ENCODE data around the gene SCFD1.
"Not testable (repeated sequence)": the region's sequence is repeated elsewhere in the genome, so short reads cannot be mapped to it uniquely, and the experiment has no call there.

The SCFD1 gene

DNA sequence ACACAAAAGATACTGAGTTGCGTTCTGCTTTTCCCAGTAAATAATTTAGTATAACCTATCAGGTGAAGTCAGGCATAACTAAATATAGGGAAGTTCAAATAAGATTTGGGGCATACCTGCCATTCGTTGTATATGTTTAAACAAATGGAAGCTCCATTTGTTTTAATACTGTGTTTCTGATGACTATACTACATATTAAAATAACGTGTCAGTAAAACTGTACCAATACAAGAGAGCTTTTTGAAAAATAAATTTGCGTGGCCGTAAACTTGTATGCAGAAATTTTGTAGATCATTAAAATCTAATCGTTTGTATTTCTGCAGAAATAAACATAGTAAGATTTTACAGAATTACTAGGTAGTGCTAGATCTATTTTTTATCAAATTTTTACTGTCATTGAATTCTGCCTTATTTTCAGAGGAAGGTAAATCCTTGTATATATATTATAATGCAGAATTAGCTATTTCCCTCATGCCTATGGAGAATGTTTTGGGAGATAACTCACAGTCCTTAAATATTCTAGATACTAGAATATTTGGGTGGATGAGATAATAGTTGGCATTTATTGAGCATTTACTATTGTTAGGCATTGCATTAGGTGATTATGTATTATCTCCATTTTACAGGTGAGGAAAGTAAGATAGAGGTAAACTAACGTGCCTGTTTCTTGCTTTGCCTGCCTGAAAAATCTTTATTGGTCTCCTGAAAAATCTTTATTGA is 1.5 kb downstream of the SCFD1 start:
- peak overlapping the region; percentile 98 for H3K4me3 ChIP-seq (ENCODE audit: low read depth, low read length)
- DNase-seq, result no peak
- H3K4me1 ChIP-seq, result no peaks in the 10 kb centered on the region
- H3K27me3 ChIP-seq, result no peaks in the 10 kb centered on the region
- TF ChIP-seq, protein P1, sequence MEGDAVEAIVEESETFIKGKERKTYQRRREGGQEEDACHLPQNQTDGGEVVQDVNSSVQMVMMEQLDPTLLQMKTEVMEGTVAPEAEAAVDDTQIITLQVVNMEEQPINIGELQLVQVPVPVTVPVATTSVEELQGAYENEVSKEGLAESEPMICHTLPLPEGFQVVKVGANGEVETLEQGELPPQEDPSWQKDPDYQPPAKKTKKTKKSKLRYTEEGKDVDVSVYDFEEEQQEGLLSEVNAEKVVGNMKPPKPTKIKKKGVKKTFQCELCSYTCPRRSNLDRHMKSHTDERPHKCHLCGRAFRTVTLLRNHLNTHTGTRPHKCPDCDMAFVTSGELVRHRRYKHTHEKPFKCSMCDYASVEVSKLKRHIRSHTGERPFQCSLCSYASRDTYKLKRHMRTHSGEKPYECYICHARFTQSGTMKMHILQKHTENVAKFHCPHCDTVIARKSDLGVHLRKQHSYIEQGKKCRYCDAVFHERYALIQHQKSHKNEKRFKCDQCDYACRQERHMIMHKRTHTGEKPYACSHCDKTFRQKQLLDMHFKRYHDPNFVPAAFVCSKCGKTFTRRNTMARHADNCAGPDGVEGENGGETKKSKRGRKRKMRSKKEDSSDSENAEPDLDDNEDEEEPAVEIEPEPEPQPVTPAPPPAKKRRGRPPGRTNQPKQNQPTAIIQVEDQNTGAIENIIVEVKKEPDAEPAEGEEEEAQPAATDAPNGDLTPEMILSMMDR (IDR thresholded peaks at IDR 0.05; ENCODE audit: low read depth, low read length), result no peak
- H3K9me3 ChIP-seq, result no peaks in the 10 kb centered on the region
- H3K36me3 ChIP-seq, result no peaks in the 10 kb centered on the region; the same call in 1 of the 2 replicates

DNA sequence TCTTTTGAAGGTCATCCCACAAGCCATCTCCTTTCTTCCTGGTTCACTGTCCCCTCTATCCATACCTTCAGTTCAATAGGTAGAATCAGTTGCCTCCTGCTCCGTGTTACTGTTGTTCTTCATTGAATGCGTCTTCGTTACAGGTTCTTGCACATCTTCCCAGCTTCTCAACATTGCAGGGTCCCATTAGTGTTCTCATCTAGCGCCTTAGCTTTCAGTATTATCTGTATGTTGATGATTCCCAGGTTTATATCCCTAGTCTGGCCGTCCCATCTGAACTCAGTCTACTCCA is 2.0 kb downstream of the SCFD1 start:
- no peaks in the 10 kb centered on the region for H3K9me3 ChIP-seq
- no peaks in the 10 kb centered on the region for H3K4me1 ChIP-seq
- H3K4me3 ChIP-seq (ENCODE audit: low read depth, low read length), result no peak overlapping the region
- no peaks in the 10 kb centered on the region for H3K27me3 ChIP-seq
- no peaks in the 10 kb centered on the region; the same call in 1 of the 2 replicates for H3K36me3 ChIP-seq
- TF ChIP-seq, protein P1 (IDR thresholded peaks at IDR 0.05; ENCODE audit: low read depth, low read length), result no peak
- DNase-seq, result no peak

DNA sequence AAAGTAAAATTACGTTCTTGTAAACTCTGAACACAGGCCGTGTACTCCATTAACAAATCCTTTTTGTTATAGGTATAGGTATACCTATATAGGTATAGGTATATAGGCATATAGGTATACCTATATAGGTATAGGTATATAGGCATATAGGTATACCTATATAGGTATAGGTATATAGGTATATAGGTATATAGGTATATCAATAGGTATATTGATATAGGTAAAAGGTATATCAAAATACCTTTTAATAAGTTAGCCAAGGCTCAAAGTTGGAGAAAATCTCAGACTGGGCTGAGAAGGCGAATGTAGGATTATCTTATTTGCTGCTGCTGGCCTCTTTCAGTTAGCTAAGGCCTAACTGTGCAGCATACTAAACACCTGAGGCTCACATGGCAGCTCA is 3.4 kb downstream of the SCFD1 start:
- no peak for DNase-seq
- no peaks in the 10 kb centered on the region; the same call in 1 of the 2 replicates for H3K36me3 ChIP-seq
- TF ChIP-seq, protein P1 (IDR thresholded peaks at IDR 0.05; ENCODE audit: low read depth, low read length), result no peak
- no peaks in the 10 kb centered on the region for H3K4me1 ChIP-seq
- H3K27me3 ChIP-seq, result no peaks in the 10 kb centered on the region
- no peak overlapping the region for H3K4me3 ChIP-seq (ENCODE audit: low read depth, low read length)
- H3K9me3 ChIP-seq, result no peaks in the 10 kb centered on the region

DNA sequence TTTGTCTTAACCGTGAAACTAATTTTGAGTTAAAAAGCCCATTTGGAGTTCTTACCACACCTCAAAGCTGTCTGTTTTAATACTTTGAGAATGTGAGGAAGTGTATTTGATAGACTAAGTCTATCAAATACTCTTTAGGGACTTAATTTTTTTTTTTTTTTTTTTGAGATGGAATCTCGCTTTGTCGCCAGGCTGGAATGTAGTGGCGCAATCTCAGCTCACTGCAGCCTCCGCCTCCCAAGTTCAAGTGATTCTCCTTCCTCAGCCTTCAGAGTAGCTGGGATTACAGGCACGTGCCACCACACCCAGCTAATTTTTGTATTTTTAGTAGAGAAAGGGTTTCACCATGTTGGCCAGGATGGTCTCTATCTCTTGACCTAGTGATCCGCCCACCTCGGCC is 7.3 kb downstream of the SCFD1 start:
- H3K9me3 ChIP-seq; DNase-seq; H3K4me1 ChIP-seq; H3K27me3 ChIP-seq; H3K4me3 ChIP-seq (ENCODE audit: low read depth, low read length); H3K36me3 ChIP-seq: not testable (repeated sequence)

DNA sequence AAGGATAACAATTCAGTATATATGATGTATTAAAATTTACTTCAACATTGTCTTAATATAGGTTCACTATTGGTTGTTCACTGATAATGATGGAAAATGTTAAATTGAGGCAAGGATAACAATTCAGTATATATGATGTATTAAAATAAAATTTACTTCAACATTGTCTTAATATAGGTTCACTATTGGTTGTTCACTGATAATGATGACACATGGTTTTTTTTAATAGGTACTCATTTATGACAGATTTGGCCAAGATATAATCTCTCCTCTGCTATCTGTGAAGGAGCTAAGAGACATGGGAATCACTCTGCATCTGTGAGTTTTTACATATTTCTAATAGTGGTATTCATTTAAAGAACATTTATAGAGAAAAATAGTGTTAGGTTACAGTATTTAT is 8.1 kb downstream of the SCFD1 start:
- Histone ChIP-seq H3K4me3 (ENCODE audit: low read depth, low read length) (no peak overlapping the region), H3K4me1 (no peaks in the 10 kb centered on the region), H3K9me3 (no peaks in the 10 kb centered on the region), H3K36me3 (peaks cover 6% of the 10 kb centered on the region), H3K27me3 (no peaks in the 10 kb centered on the region)
- no peak for DNase-seq
- TF ChIP-seq, protein P1 (IDR thresholded peaks at IDR 0.05; ENCODE audit: low read depth, low read length), result no peak

DNA sequence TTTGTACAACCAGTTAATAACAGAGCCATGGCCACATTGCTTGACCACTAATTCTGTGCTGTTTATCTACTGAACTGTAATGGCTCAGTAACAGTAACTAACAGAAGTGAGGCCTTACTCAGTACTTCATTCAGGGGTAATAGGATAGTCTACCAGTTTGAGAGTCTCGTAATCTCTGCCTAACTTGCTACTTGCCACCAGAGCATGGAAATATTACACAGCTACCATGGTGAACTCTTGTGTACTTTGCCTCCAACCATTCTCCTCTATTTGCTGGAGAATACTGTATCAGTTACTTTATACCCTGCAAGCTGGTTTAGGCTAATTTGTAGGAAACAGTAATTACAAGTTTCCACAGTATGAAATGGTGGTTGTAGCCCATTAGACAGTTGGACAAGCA is 10.6 kb downstream of the SCFD1 start:
- Histone ChIP-seq H3K36me3 (peaks cover 9% of the 10 kb centered on the region), H3K27me3 (no peaks in the 10 kb centered on the region), H3K9me3 (no peaks in the 10 kb centered on the region), H3K4me3 (ENCODE audit: low read depth, low read length) (no peak overlapping the region), H3K4me1 (no peaks in the 10 kb centered on the region)
- no peak for DNase-seq
- TF ChIP-seq, protein P1 (IDR thresholded peaks at IDR 0.05; ENCODE audit: low read depth, low read length), result no peak

Data from BE2C (cell line).